K562 (cell line): ENCODE data around the gene PNPLA2. TPM values are rescaled to one million over a fixed set of nuclear protein-coding genes. Genes with fewer than 3 reads are reported as not detected.

Source experiments
- CREB1 ChIP-seq, 2 experiments: sonication (generic) in 1 of 2; formaldehyde crosslinking in 1 of 2; IDR thresholded peaks; 2 replicates each; pipeline versions ENCODE4 v1.6.1 to v1.8.0; 2012 to 2022; ENCODE audit warnings: inconsistent platforms in 1 of 2, mild to moderate bottlenecking in 1 of 2, missing genetic modification reagents in 1 of 2, moderate library complexity in 1 of 2
- HBP1 ChIP-seq: fragments of 450-650 bp; formaldehyde crosslinking; IDR thresholded peaks from 2 replicates; pipeline ENCODE4 v1.4.0; 2022; ENCODE audit warnings: missing genetic modification characterization
- MECOM ChIP-seq: fragments of 250-450 bp; sonication (Bioruptor Pico); IDR thresholded peaks from 2 replicates; pipeline ENCODE4 v1.8.0; 2022; ENCODE audit warnings: inconsistent platforms
- MGA ChIP-seq: fragments of 450-650 bp; IDR thresholded peaks from 2 replicates; pipeline ENCODE4 v1.6.1; 2016; ENCODE audit warnings: mild to moderate bottlenecking, moderate library complexity
- MLX ChIP-seq, 2 experiments: fragments of 450-650 bp in 1 of 2; sonication (generic) in 1 of 2; formaldehyde crosslinking; conservative IDR thresholded peaks; 2 replicates each; pipeline versions ENCODE4 v1.4.0 to v1.8.1; 2020 to 2022; ENCODE audit warnings: mild to moderate bottlenecking in 1 of 2, missing genetic modification reagents in 1 of 2
- NONO ChIP-seq, 2 experiments: fragments of 200-400 bp in 1 of 2; fragments of 450-650 bp in 1 of 2; formaldehyde crosslinking in 1 of 2; IDR thresholded peaks; 2 replicates each; pipeline ENCODE4 v1.6.1; 2017; ENCODE audit warnings: low read depth in 2 of 2, mild to moderate bottlenecking in 2 of 2, moderate library complexity in 2 of 2, low read length in 1 of 2
- OTX1 ChIP-seq: fragments of 450-650 bp; formaldehyde crosslinking; IDR thresholded peaks from 2 replicates; pipeline ENCODE4 v1.4.0; 2022; ENCODE audit warnings: mild to moderate bottlenecking
- SMAD2 ChIP-seq: fragments of 150-350 bp; IDR thresholded peaks from 2 replicates; pipeline ENCODE4 v1.6.1; 2014; ENCODE audit warnings: low read depth, mild to moderate bottlenecking, low read length
- ZNF3 ChIP-seq: fragments of 250-450 bp; sonication (Bioruptor Pico); IDR thresholded peaks from 2 replicates; pipeline ENCODE4 v1.5.0; 2021; ENCODE audit warnings: mild to moderate bottlenecking, moderate library complexity
- ZNF76 ChIP-seq: fragments of 250-450 bp; sonication (Bioruptor Pico); IDR thresholded peaks from 2 replicates; pipeline ENCODE4 v1.4.0; 2020; ENCODE audit warnings: mild to moderate bottlenecking, moderate library complexity, borderline replicate concordance
- polyA plus RNA-seq, 8 experiments: library from polyadenylated mRNA; depleted of rRNA in 4 of 8; stranded (reverse) in 5 of 8; unstranded in 3 of 8; fragments of >200 nt; fragmentation: Nextera tagmentation in 2 of 8; fragmentation: Illumina TruSeq in 1 of 8; extraction: Ambion mirVana in 2 of 8; extraction: Trizol in 1 of 8; gene quantifications; 2 replicates each; pipeline versions ENCODE4 v1.2.1 to v1.2.3, GENCODE V29; 2011 to 2014; ENCODE audit warnings: inconsistent platforms in 1 of 8, missing spikeins in 1 of 8
- total RNA-seq, 7 experiments: library from RNA; depleted of rRNA in 6 of 7; stranded (reverse); fragments of >200 nt in 6 of 7; fragmentation: Illumina TruSeq in 2 of 7; extraction: Trizol in 2 of 7; gene quantifications; 2 replicates each; pipeline versions ENCODE4 v1.2.1 to v1.2.3, GENCODE V29; 2011 to 2021; ENCODE audit warnings: low replicate concordance in 1 of 7
- TF ChIP-seq, protein P1 (sequence below): sonication (generic); formaldehyde crosslinking; IDR thresholded peaks from 2 replicates; pipeline ENCODE4 v1.8.0; 2022; ENCODE audit warnings: mild to moderate bottlenecking, low read depth, missing genetic modification reagents

The PNPLA2 gene
- total and polyA plus RNA-seq, 9 of the 15 experiments (the other 6 are each of a cell fraction or from before 2014, with no cell fraction given), result 0.39 to 87.1 (median 8.4) TPM

DNA sequence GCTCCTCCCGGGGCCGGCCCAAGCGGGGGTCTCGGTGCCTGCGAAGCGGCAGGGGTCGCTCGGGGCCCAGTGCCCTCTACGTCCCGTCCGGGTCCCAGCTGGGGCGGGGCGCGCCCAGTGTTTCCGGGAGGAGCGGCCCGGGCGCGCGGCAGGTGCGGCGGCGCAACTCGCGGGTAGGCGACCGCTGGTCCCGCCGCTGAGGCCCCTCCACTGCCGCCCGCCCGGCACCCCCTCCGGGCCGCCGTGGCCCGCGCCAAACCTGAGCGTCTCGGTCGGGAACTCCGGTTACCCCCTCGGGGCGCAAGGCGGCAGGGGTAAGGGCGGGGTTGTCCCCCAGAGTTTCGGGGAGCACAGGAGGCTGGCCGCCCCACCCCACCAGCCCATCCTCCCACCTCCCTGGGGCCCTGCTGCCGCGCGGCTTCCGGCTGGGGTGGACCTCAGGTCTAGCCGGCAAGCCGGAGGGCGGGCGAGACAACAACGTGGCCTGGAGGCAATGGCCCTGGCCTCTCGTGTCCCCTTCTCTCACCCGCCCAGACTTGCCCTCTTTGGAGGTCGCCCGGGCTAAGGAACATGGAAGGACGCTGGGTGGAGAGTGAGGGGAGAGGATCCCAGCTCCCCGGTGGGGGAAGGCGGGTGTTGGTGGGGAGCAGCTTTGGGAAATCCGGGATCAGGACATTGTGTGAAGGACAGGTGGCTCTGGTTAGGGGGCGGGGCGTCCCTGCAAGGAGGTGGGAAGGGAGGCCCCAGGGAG lies 8.6 kb downstream of the PNPLA2 start (continued):
- TF ChIP-seq MGA, result no peak; the same call in none of the 2 replicates
- TF ChIP-seq NONO (IDR thresholded peaks at IDR 0.05; ENCODE audit: low read depth in 2 of 2, low read length in 1 of 2), result peak; percentile 56 to 71; a peak in 1 of 4 replicates
- 0 out of 2 replicates have a peak, but pooled peaks have one; percentile 13 for TF ChIP-seq CREB1 (IDR thresholded peaks at IDR 0.05)
- no peak for TF ChIP-seq CREB1 (CRISPR knock-in tag; IDR thresholded peaks at IDR 0.05)
- TF ChIP-seq MECOM, result no peak
- TF ChIP-seq MLX (CRISPR knock-in tag; conservative IDR thresholded peaks at IDR 0.05), result no peak
- TF ChIP-seq ZNF3, result no peak
- no peak for TF ChIP-seq HBP1 (CRISPR knock-in tag)
- TF ChIP-seq SMAD2, result no peak
- no peak for TF ChIP-seq ZNF76 (CRISPR knock-in tag)
- TF ChIP-seq, protein P1, sequence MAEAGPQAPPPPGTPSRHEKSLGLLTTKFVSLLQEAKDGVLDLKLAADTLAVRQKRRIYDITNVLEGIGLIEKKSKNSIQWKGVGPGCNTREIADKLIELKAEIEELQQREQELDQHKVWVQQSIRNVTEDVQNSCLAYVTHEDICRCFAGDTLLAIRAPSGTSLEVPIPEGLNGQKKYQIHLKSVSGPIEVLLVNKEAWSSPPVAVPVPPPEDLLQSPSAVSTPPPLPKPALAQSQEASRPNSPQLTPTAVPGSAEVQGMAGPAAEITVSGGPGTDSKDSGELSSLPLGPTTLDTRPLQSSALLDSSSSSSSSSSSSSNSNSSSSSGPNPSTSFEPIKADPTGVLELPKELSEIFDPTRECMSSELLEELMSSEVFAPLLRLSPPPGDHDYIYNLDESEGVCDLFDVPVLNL (CRISPR knock-in tag), result no peak
- no peak for TF ChIP-seq OTX1 (CRISPR knock-in tag)
